ENCODE measurements around the gene CDC42EP4.

Gene CDC42EP4

GRCh38 chr17:73289549-73290254 is 22.1 kb downstream of the CDC42EP4 start:
- no peak for DNase-seq (ENCODE audit: low read depth)
- TF ChIP-seq CTCF (conservative IDR thresholded peaks at IDR 0.05; ENCODE audit: low read depth, low read length): no peak
- H3K4me3 ChIP-seq (ENCODE audit: low read length): no peak overlapping the region

GRCh38 chr17:73288534-73289302 is 23.1 kb downstream of the CDC42EP4 start:
- no peak overlapping the region for H3K4me3 ChIP-seq (ENCODE audit: low read length)
- no peak for DNase-seq (ENCODE audit: low read depth)
- no peak for TF ChIP-seq CTCF (conservative IDR thresholded peaks at IDR 0.05; ENCODE audit: low read depth, low read length)

- no peak for DNase-seq (ENCODE audit: low read depth)
- TF ChIP-seq CTCF (conservative IDR thresholded peaks at IDR 0.05; ENCODE audit: low read depth, low read length): no peak
- H3K4me3 ChIP-seq (ENCODE audit: low read length): no peak overlapping the region
These were observed 24.9 kb downstream of the CDC42EP4 start for GRCh38 chr17:73286863-73287296.

GRCh38 chr17:73285916-73286862 is 25.6 kb downstream of the CDC42EP4 start:
- no peak for DNase-seq (ENCODE audit: low read depth)
- TF ChIP-seq CTCF (conservative IDR thresholded peaks at IDR 0.05; ENCODE audit: low read depth, low read length): no peak
- no peak overlapping the region for H3K4me3 ChIP-seq (ENCODE audit: low read length)

- no peak for TF ChIP-seq CTCF (conservative IDR thresholded peaks at IDR 0.05; ENCODE audit: low read depth, low read length)
- DNase-seq (ENCODE audit: low read depth): no peak
- H3K4me3 ChIP-seq (ENCODE audit: low read length): no peak overlapping the region
These were observed 26.2 kb downstream of the CDC42EP4 start for GRCh38 chr17:73285603-73285908.

GRCh38 chr17:73284906-73285602 is 26.7 kb downstream of the CDC42EP4 start:
- no peak overlapping the region for H3K4me3 ChIP-seq (ENCODE audit: low read length)
- TF ChIP-seq CTCF (conservative IDR thresholded peaks at IDR 0.05; ENCODE audit: low read depth, low read length): no peak
- DNase-seq (ENCODE audit: low read depth): no peak

All from retinal pigment epithelial cell (primary cell).